GM12878 (cell line): ENCODE data around the gene CFAP74. TPM values are rescaled to one million over a fixed set of nuclear protein-coding genes. Genes with fewer than 3 reads are reported as not detected.

ENCODE experiments used
- CREB1 ChIP-seq: IDR thresholded peaks from 2 replicates; pipeline ENCODE4 v1.6.1; 2012; ENCODE audit warnings: low read depth, mild to moderate bottlenecking, inconsistent platforms
- GATAD2B ChIP-seq: fragments of 450-650 bp; conservative IDR thresholded peaks from 2 replicates; pipeline ENCODE4 v1.6.1; 2017; ENCODE audit warnings: low read depth, mild to moderate bottlenecking, moderate library complexity
- HDGF ChIP-seq: fragments of 450-650 bp; IDR thresholded peaks from 2 replicates; pipeline ENCODE4 v1.6.1; 2016; ENCODE audit warnings: antibody characterized with exemption
- NBN ChIP-seq: fragments of 450-650 bp; IDR thresholded peaks from 2 replicates; pipeline ENCODE4 v1.6.1; 2016
- NR2F1 ChIP-seq: fragments of 450-650 bp; conservative IDR thresholded peaks from 2 replicates; pipeline ENCODE4 v1.6.1; 2017; ENCODE audit warnings: mild to moderate bottlenecking
- PAX5 ChIP-seq: IDR thresholded peaks from 2 replicates; pipeline ENCODE4 v1.6.1; 2011; ENCODE audit warnings: low read depth, low read length, borderline replicate concordance
- RAD51 ChIP-seq: fragments of 450-650 bp; IDR thresholded peaks from 2 replicates; pipeline ENCODE4 v1.6.1; 2016; ENCODE audit warnings: moderate library complexity, mild to moderate bottlenecking, inconsistent platforms
- SP1 ChIP-seq: IDR thresholded peaks from one replicate; pipeline ENCODE4 v1.6.1; 2011; ENCODE audit warnings: low read depth, low read length
- ZNF274 ChIP-seq: IDR thresholded peaks from one replicate; pipeline ENCODE4 v1.8.0; 2011; ENCODE audit not compliant: insufficient read length, insufficient read depth
- polyA plus RNA-seq, 11 experiments: library from polyadenylated mRNA; depleted of rRNA in 4 of 11; unstranded in 6 of 11; stranded (reverse) in 5 of 11; fragments of >200 nt; fragmentation: Nextera tagmentation in 4 of 11; fragmentation: Illumina TruSeq in 1 of 11; extraction: Ambion mirVana in 4 of 11; extraction: Trizol in 1 of 11; gene quantifications; 1 replicate in 1 of 11; 2 replicates in 10 of 11; pipeline versions ENCODE4 v1.2.1 to v1.2.3, GENCODE V29; 2011 to 2016; ENCODE audit warnings: inconsistent platforms in 2 of 11, missing spikeins in 2 of 11, low read depth in 1 of 11
- total RNA-seq, 4 experiments: library from RNA; depleted of rRNA in 3 of 4; stranded (reverse); fragments of >200 nt in 3 of 4; fragmentation: Illumina TruSeq in 1 of 4; extraction: Trizol in 1 of 4; gene quantifications; 2 replicates each; pipeline versions ENCODE4 v1.2.1 to v1.2.3, GENCODE V29; 2013 to 2021
- TF ChIP-seq, protein P1 (sequence below): fragments of 450-650 bp; IDR thresholded peaks from 2 replicates; pipeline ENCODE4 v1.6.1; 2017; ENCODE audit warnings: mild to moderate bottlenecking, moderate library complexity
- TF ChIP-seq, protein P2 (sequence below): IDR thresholded peaks from 2 replicates; pipeline ENCODE4 v1.6.1; 2012; ENCODE audit warnings: low read depth, low read length, improper control_type of control experiment

CFAP74 gene
- total and polyA plus RNA-seq, 10 of the 15 experiments (the other 5 are each of a cell fraction or from before 2014, with no cell fraction given): 0.01 TPM; not detected in 9

DNA sequence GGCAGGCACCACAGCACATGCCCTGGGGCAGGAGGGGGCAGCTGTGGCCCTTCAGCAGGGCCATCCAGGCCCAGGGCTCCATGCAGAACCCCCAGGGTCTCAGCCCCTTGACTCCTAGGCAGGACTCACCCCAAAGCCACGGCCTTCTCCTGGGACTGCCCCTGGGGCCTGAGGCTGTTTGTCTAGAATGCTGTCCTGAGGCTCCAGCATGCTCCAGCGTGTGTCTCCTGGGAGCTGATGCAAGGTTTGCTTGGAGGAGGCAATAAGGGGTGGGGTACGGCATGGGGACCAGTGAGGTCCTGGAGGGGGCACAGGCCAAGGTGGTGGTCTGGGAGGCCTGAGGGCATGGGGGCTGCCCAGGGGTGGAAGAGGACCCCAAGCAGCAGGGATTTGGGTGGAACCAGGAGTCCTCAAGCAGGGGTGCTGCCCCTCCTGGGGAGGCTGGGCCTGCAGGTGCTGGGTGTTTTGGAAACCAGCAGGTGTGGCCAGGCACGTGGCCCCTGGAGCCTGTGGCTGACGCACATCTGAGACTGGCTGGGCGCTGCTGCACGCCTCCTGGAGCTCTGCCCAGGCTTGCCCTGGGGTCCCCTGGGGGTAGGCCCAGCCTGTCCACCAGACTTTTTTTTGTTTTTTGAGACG, 96.4 kb downstream of the CFAP74 start (continued):
- TF ChIP-seq, protein P1, sequence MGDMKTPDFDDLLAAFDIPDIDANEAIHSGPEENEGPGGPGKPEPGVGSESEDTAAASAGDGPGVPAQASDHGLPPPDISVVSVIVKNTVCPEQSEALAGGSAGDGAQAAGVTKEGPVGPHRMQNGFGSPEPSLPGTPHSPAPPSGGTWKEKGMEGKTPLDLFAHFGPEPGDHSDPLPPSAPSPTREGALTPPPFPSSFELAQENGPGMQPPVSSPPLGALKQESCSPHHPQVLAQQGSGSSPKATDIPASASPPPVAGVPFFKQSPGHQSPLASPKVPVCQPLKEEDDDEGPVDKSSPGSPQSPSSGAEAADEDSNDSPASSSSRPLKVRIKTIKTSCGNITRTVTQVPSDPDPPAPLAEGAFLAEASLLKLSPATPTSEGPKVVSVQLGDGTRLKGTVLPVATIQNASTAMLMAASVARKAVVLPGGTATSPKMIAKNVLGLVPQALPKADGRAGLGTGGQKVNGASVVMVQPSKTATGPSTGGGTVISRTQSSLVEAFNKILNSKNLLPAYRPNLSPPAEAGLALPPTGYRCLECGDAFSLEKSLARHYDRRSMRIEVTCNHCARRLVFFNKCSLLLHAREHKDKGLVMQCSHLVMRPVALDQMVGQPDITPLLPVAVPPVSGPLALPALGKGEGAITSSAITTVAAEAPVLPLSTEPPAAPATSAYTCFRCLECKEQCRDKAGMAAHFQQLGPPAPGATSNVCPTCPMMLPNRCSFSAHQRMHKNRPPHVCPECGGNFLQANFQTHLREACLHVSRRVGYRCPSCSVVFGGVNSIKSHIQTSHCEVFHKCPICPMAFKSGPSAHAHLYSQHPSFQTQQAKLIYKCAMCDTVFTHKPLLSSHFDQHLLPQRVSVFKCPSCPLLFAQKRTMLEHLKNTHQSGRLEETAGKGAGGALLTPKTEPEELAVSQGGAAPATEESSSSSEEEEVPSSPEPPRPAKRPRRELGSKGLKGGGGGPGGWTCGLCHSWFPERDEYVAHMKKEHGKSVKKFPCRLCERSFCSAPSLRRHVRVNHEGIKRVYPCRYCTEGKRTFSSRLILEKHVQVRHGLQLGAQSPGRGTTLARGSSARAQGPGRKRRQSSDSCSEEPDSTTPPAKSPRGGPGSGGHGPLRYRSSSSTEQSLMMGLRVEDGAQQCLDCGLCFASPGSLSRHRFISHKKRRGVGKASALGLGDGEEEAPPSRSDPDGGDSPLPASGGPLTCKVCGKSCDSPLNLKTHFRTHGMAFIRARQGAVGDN: peak; percentile 68
- TF ChIP-seq NR2F1 (0 out of 2 replicates have a peak, but pooled peaks have one; percentile 10), RAD51 (peak; percentile 69), GATAD2B (peak; percentile 53; the same call in 1 of the 2 replicates), HDGF (0 out of 2 replicates have a peak, but pooled peaks have one; percentile 44), NBN (no peak; the same call in 1 of the 2 replicates), CREB1 (0 out of 2 replicates have a peak, but pooled peaks have one; percentile 14), ZNF274 (no peak), SP1 (peak; percentile 39), PAX5 (peak; percentile 86; the same call in 1 of the 2 replicates)
- TF ChIP-seq, protein P2, sequence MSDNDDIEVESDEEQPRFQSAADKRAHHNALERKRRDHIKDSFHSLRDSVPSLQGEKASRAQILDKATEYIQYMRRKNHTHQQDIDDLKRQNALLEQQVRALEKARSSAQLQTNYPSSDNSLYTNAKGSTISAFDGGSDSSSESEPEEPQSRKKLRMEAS: peak; percentile 40; the same call in 1 of the 2 replicates
- TF ChIP-seq, all 136 proteins: peak for 21
